HepG2 (cell line): ENCODE measurements around the gene CASKIN1. TPM values are rescaled to one million over a fixed set of nuclear protein-coding genes. Genes with fewer than 3 reads are reported as not detected.

Experiments
- ATAC-seq: fragments of 200-7000 bp; cut with Tn5 transposase; 3 replicates; pipeline ENCODE4 v1.9.1; 2020; ENCODE audit warnings: mild to moderate bottlenecking, moderate library complexity
- BruUV-seq: library from RNA; stranded (reverse); fragments of 400-500 nt; replicated peaks from 2 replicates; lab custom pipeline; 2021; lab: Mats Ljungman, UMichigan
- CTCF ChIA-PET: fragments of 300-600 bp; formaldehyde crosslinking; extraction: SDS; loops from one replicate; lab custom pipeline; 2021; ENCODE audit warnings: low total read pairs, inconsistent platforms, low intra/inter-chr PET ratio; lab: Yijun Ruan, JAX
- POLR2A ChIA-PET: fragments of 350-600 bp; sonication (Branson Sonifier 250); formaldehyde crosslinking; loops from one replicate; lab custom pipeline; 2020; ENCODE audit warnings: antibody characterized with exemption, inconsistent platforms; lab: Yijun Ruan, JAX
- DNase-seq: peaks from one replicate; pipeline ENCODE4 v3.0.0-alpha.2; 2015; ENCODE audit warnings: low spot score
- FAIRE-seq: peaks from 3 replicates; lab custom pipeline; 2011; peaks lifted over from hg19 to GRCh38; lab: Jason Lieb, UNC
- H2AFZ ChIP-seq: one replicate; pipeline ENCODE4 v1.6.1; 2011; ENCODE audit warnings: low read length, inconsistent platforms
- H3K27ac ChIP-seq: fragments of 300-600 bp; 3 replicates; pipeline ENCODE4 v1.8.0; 2011; ENCODE audit warnings: mixed run types, mild to moderate bottlenecking, mixed read lengths, low read length, inconsistent platforms; ENCODE audit not compliant: insufficient read depth; ENCODE audit errors: extremely low read length
- H3K27me3 ChIP-seq, 2 experiments: fragments of 200-600 bp in 1 of 2; 2 replicates in 1 of 2; 3 replicates in 1 of 2; pipeline versions ENCODE4 v1.6.0 to v1.8.0; 2011; ENCODE audit warnings: low read length in 2 of 2, mild to moderate bottlenecking in 2 of 2, moderate library complexity in 2 of 2, inconsistent platforms in 1 of 2; ENCODE audit not compliant: insufficient read depth in 2 of 2, control insufficient read depth in 1 of 2
- H3K36me3 ChIP-seq, 2 experiments: fragments of 200-600 bp in 1 of 2; replicated peaks in 1 of 2; 2 replicates in 1 of 2; 3 replicates in 1 of 2; pipeline versions ENCODE4 v1.5.1 to v1.8.0; 2011; ENCODE audit warnings: low read length in 2 of 2, inconsistent platforms in 1 of 2; ENCODE audit not compliant: insufficient read depth in 2 of 2, control insufficient read depth in 1 of 2
- H3K4me1 ChIP-seq: 2 replicates; pipeline ENCODE4 v1.5.1; 2012; ENCODE audit warnings: low read length, inconsistent platforms; ENCODE audit not compliant: insufficient read depth
- H3K4me2 ChIP-seq: 2 replicates; pipeline ENCODE4 v1.6.0; 2011; ENCODE audit warnings: low read depth, low read length, inconsistent platforms
- H3K4me3 ChIP-seq, 3 experiments: fragments of 200-600 bp in 1 of 3; sonication (generic), shearing (Covaris generic) in 1 of 3; replicated peaks in 1 of 3; 2 replicates each; pipeline ENCODE4 v1.5.1; 2011 to 2016; ENCODE audit warnings: low read length in 3 of 3, inconsistent platforms in 2 of 3, low read depth in 2 of 3, mild to moderate bottlenecking in 2 of 3, control low read depth in 1 of 3, mixed read lengths in 1 of 3; ENCODE audit not compliant: insufficient read depth in 1 of 3
- H3K79me2 ChIP-seq: one replicate; pipeline ENCODE4 v1.6.1; 2011; ENCODE audit warnings: low read length, inconsistent platforms; ENCODE audit not compliant: insufficient read depth
- H3K9ac ChIP-seq: 2 replicates; pipeline ENCODE4 v1.6.0; 2011; ENCODE audit warnings: mild to moderate bottlenecking, low read depth, low read length, inconsistent platforms; ENCODE audit not compliant: insufficient read depth
- H3K9me3 ChIP-seq: 2 replicates; pipeline ENCODE4 v1.5.1; 2012; ENCODE audit warnings: mild to moderate bottlenecking, low read length
- H4K20me1 ChIP-seq: 2 replicates; pipeline ENCODE4 v1.6.0; 2011; ENCODE audit warnings: inconsistent platforms, mild to moderate bottlenecking, low read length, moderate library complexity; ENCODE audit not compliant: insufficient read depth
- AHR ChIP-seq: IDR thresholded peaks from 2 replicates; pipeline ENCODE4 v1.6.1; 2018; ENCODE audit warnings: missing genetic modification reagents, missing compliant biosample characterization
- EEA1 ChIP-seq: sonication (generic); formaldehyde crosslinking; IDR thresholded peaks from 2 replicates; pipeline ENCODE4 v1.5.1; 2020; ENCODE audit warnings: mild to moderate bottlenecking, missing genetic modification reagents, borderline replicate concordance
- ETV5 ChIP-seq: IDR thresholded peaks from 2 replicates; pipeline ENCODE4 v1.6.1; 2018; ENCODE audit warnings: missing biosample characterization, missing genetic modification reagents, inconsistent platforms, borderline replicate concordance
- FOSL2 ChIP-seq: sonication (generic); formaldehyde crosslinking; IDR thresholded peaks from 2 replicates; pipeline ENCODE4 v1.4.0; 2020; ENCODE audit warnings: missing genetic modification reagents
- KDM1A ChIP-seq: IDR thresholded peaks from 2 replicates; pipeline ENCODE4 v1.6.1; 2016; ENCODE audit warnings: missing compliant biosample characterization
- KDM6A ChIP-seq: IDR thresholded peaks from 2 replicates; pipeline ENCODE4 v1.6.1; 2016; ENCODE audit warnings: low read depth
- MED13 ChIP-seq: sonication (generic); formaldehyde crosslinking; IDR thresholded peaks from 2 replicates; pipeline ENCODE4 v1.5.0; 2020; ENCODE audit warnings: missing genetic modification reagents
- NCOA1 ChIP-seq: sonication (generic); formaldehyde crosslinking; IDR thresholded peaks from 2 replicates; pipeline ENCODE4 v1.9.0; 2021; ENCODE audit warnings: missing genetic modification reagents
- RBAK ChIP-seq: sonication (generic); formaldehyde crosslinking; IDR thresholded peaks from 2 replicates; pipeline ENCODE4 v1.5.1; 2020; ENCODE audit warnings: mild to moderate bottlenecking, missing genetic modification reagents
- RFXANK ChIP-seq: IDR thresholded peaks from 2 replicates; pipeline ENCODE4 v1.6.1; 2016
- ZBTB1 ChIP-seq: sonication (generic); formaldehyde crosslinking; IDR thresholded peaks from 2 replicates; pipeline ENCODE4 v1.4.0; 2020; ENCODE audit warnings: missing genetic modification reagents, borderline replicate concordance
- ZNF644 ChIP-seq: IDR thresholded peaks from 2 replicates; pipeline ENCODE4 v1.6.1; 2016; ENCODE audit warnings: low read depth
- ZNF749 ChIP-seq: sonication (generic); formaldehyde crosslinking; IDR thresholded peaks from 2 replicates; pipeline ENCODE4 v1.8.0; 2022; ENCODE audit warnings: mild to moderate bottlenecking, missing genetic modification reagents, moderate library complexity, borderline replicate concordance
- ZNF891 ChIP-seq: sonication (generic); formaldehyde crosslinking; IDR thresholded peaks from 2 replicates; pipeline ENCODE4 v1.5.0; 2020; ENCODE audit warnings: mild to moderate bottlenecking, missing genetic modification reagents
- WGBS: methylation state at CpG from one replicate; pipeline ENCODE4 v1.1.6; 2017; ENCODE audit warnings: low lambda C conversion rate; 5-methylcytosine and 5-hydroxymethylcytosine counted together
- in situ Hi-C: cut with HindIII; loops from 2 replicates; pipeline ENCODE4 v1.10.0; 2017; ENCODE audit warnings: low pct_unique_long_range_greater_than_20kb; ENCODE audit not compliant: extremely low pct_ligation_motif_present
- intact Hi-C: fragments of 100-400 bp; cut with micrococcal nuclease; formaldehyde crosslinking; loops from one replicate; pipeline ENCODE4 v1.10.0; 2022; ENCODE audit not compliant: unreplicated experiment
- polyA plus RNA-seq, 8 experiments: library from polyadenylated mRNA; depleted of rRNA in 3 of 8; stranded (reverse) in 7 of 8; unstranded in 1 of 8; fragments of >200 nt; fragmentation: Illumina TruSeq in 4 of 8; extraction: Trizol in 4 of 8; gene quantifications; 2 replicates each; pipeline versions ENCODE4 v1.2.1 to v1.2.3, GENCODE V29; 2011 to 2016; ENCODE audit warnings: low read depth in 4 of 8, missing spikeins in 1 of 8, mixed read lengths in 1 of 8; ENCODE audit not compliant: insufficient read depth in 1 of 8
- total RNA-seq, 5 experiments: library from RNA; depleted of rRNA; stranded (reverse); fragments of >200 nt; fragmentation: Illumina TruSeq; extraction: Trizol; gene quantifications; 2 replicates each; pipeline ENCODE4 v1.2.3, GENCODE V29; 2016; ENCODE audit warnings: low read depth in 1 of 5
- TF ChIP-seq, protein P1 (sequence below): sonication (generic); formaldehyde crosslinking; IDR thresholded peaks from 2 replicates; pipeline ENCODE4 v1.5.1; 2020; ENCODE audit warnings: mild to moderate bottlenecking, missing genetic modification reagents, moderate library complexity

The CASKIN1 gene
- total and polyA plus RNA-seq, 2 of the 13 experiments (the other 11 are each of a cell fraction or from before 2014, with no cell fraction given) = 1.2 to 2.2 TPM

DNA sequence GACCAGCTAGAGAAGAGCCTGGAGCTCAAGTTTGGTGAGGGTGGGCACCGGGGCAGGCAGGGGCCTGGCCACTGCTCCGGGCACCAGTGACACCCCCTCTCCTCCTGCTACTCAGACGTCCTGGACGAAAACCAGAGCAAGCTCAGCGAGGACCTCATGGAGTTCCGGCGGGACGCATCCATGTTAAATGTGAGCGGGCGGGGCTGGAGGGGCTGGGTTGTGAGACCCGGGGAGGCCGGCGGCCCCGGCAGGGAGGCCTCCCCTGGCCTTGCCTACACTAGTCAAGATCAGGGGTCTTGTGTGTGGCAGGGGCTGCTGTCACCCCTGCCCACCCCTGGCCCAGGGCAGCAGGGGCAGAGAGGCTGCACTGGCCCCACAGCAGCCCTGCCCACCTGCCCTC, 23.0 kb downstream of the CASKIN1 start (continued):
- TF ChIP-seq, protein P1, sequence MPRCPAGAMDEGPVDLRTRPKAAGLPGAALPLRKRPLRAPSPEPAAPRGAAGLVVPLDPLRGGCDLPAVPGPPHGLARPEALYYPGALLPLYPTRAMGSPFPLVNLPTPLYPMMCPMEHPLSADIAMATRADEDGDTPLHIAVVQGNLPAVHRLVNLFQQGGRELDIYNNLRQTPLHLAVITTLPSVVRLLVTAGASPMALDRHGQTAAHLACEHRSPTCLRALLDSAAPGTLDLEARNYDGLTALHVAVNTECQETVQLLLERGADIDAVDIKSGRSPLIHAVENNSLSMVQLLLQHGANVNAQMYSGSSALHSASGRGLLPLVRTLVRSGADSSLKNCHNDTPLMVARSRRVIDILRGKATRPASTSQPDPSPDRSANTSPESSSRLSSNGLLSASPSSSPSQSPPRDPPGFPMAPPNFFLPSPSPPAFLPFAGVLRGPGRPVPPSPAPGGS (CRISPR knock-in tag) = no peak
- TF ChIP-seq NCOA1 (CRISPR knock-in tag) (no peak), ZNF749 (no peak), ZBTB1 (CRISPR knock-in tag) (no peak), KDM1A (CRISPR knock-in tag) (no peak), RBAK (CRISPR knock-in tag) (no peak), MED13 (CRISPR knock-in tag) (no peak)

DNA sequence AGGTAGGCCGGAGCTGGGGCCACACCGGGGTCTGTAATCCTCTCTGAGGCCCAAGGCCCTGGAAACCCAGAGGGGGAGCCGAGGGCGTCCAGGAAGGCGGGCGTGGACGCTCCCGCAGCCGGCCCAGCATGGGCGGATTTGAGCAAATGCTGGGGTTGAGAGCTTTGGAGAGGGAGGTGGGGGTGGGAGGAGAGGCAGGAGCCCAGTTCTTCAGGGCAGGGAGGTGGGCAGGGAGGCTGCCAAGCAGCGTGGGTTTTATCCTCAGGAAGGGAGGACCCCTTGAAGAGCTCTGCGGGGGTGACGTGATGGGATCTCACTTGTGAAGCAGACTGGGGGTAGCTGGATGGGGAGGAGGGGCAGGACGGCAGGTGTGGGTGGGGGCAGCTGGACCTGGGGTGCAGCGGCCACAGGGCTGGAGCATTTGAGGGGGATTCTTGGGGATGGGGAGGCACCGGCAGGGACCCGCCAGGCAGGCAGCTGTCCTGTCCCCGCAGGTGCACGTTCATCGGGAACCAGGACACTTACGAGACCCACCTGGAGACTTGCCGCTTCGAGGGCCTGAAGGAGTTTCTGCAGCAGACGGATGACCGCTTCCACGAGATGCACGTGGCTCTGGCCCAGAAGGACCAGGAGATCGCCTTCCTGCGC, 23.6 kb downstream of the CASKIN1 start:
- POLR2A ChIA-PET = interaction anchor here (0.8 to 1.4 kb wide), 3 partner anchors 10 to 17 kb away, joined by 3 to 7 read pairs (median 3); partner anchors contain the start of gene TRAF7
- ATAC-seq (no peak), DNase-seq (no peak), FAIRE-seq (no peak)
- Histone ChIP-seq H3K9me3 (no peaks in the 10 kb centered on the region), H3K36me3 (peaks cover 14 to 38% of the 10 kb centered on the region in 2 experiments; a peak in 3 of 5 replicates), H4K20me1 (no peaks in the 10 kb centered on the region), H3K27me3 (no peaks in the 10 kb centered on the region), H3K79me2 (no peaks in the 10 kb centered on the region), H3K9ac (no peak overlapping the region), H3K4me1 (no peaks in the 10 kb centered on the region), H2AFZ (no peak overlapping the region), H3K4me3 (no peak overlapping the region), H3K4me2 (no peak overlapping the region), H3K27ac (no peak overlapping the region)
- in situ Hi-C loops (no loop called here), intact Hi-C loops (no loop called here)
- no TSS peak for BruUV-seq
- 96% methylated on average over 29 of the region's 29 CpGs for WGBS
- CTCF ChIA-PET = no interaction called here
- TF ChIP-seq EEA1 (CRISPR knock-in tag) = no peak
- no peak for TF ChIP-seq FOSL2
- no peak for TF ChIP-seq AHR
- no peak for TF ChIP-seq ZNF891 (CRISPR knock-in tag)
- TF ChIP-seq KDM6A (CRISPR knock-in tag) = no peak
- no peak for TF ChIP-seq ZNF644 (CRISPR knock-in tag)
- no peak for TF ChIP-seq ETV5 (CRISPR knock-in tag)
- no peak for TF ChIP-seq RFXANK (CRISPR knock-in tag)
